ENCODE measurements around the gene MEX3C.

The MEX3C gene

GRCh38 chr18:51183372-51184090, 13.9 kb downstream of the MEX3C start:
- Histone ChIP-seq H3K9me2 (replicated peaks; ENCODE audit: insufficient read depth, low read length) (no peaks in the 10 kb centered on the region), H3K36me3 (ENCODE audit: low read length) (peaks cover 20% of the 10 kb centered on the region; the same call in 1 of the 2 replicates), H3K79me2 (ENCODE audit: insufficient read depth, low read length) (peaks cover 100% of the 10 kb centered on the region), H4K20me1 (ENCODE audit: low read depth, low read length) (peaks cover 60% of the 10 kb centered on the region), H3K27me3 (ENCODE audit: low read length) (no peaks in the 10 kb centered on the region), H3F3A (ENCODE audit: insufficient read depth) (no peaks in the 10 kb centered on the region; the same call in none of the 2 replicates), H3K9me3 (ENCODE audit: insufficient read depth, low read length) (no peaks in the 10 kb centered on the region), H3K9ac (ENCODE audit: low read length) (no peak overlapping the region), H3K27ac (ENCODE audit: low read depth, low read length) (no peak overlapping the region), H3K4me2 (ENCODE audit: low read depth, low read length, poor library complexity, severe bottlenecking) (no peak overlapping the region), H3K4me3 (ENCODE audit: insufficient read depth, low read length, poor library complexity, severe bottlenecking) (no peak overlapping the region), H2AFZ (ENCODE audit: low read depth, low read length, severe bottlenecking) (no peak overlapping the region)
- TF ChIP-seq CTCF (IDR thresholded peaks at IDR 0.05; ENCODE audit: insufficient read depth, low read length, poor library complexity, severe bottlenecking) (no peak), EZH2phosphoT487 (conservative IDR thresholded peaks at IDR 0.05; ENCODE audit: low read length) (no peak)

- Histone ChIP-seq H3K9me2 (replicated peaks; ENCODE audit: insufficient read depth, low read length) (no peaks in the 10 kb centered on the region), H3K4me2 (ENCODE audit: low read depth, low read length, poor library complexity, severe bottlenecking) (no peak overlapping the region), H3K4me3 (ENCODE audit: insufficient read depth, low read length, poor library complexity, severe bottlenecking) (no peak overlapping the region), H3K27ac (ENCODE audit: low read depth, low read length) (no peak overlapping the region), H3K9ac (ENCODE audit: low read length) (no peak overlapping the region), H4K20me1 (ENCODE audit: low read depth, low read length) (peaks cover 65% of the 10 kb centered on the region), H3F3A (ENCODE audit: insufficient read depth) (no peaks in the 10 kb centered on the region; the same call in none of the 2 replicates), H3K36me3 (ENCODE audit: low read length) (peaks cover 18% of the 10 kb centered on the region; the same call in 1 of the 2 replicates), H3K27me3 (ENCODE audit: low read length) (no peaks in the 10 kb centered on the region), H3K9me3 (ENCODE audit: insufficient read depth, low read length) (no peaks in the 10 kb centered on the region), H3K79me2 (ENCODE audit: insufficient read depth, low read length) (peaks cover 100% of the 10 kb centered on the region), H2AFZ (ENCODE audit: low read depth, low read length, severe bottlenecking) (no peak overlapping the region)
- no peak for TF ChIP-seq CTCF (IDR thresholded peaks at IDR 0.05; ENCODE audit: insufficient read depth, low read length, poor library complexity, severe bottlenecking)
- TF ChIP-seq EZH2phosphoT487 (conservative IDR thresholded peaks at IDR 0.05; ENCODE audit: low read length), result no peak
Measured at GRCh38 chr18:51182824-51183223, 14.7 kb downstream of the MEX3C start.

- Histone ChIP-seq H3K4me2 (ENCODE audit: low read depth, low read length, poor library complexity, severe bottlenecking) (no peak overlapping the region), H3K9ac (ENCODE audit: low read length) (no peak overlapping the region), H4K20me1 (ENCODE audit: low read depth, low read length) (peaks cover 22% of the 10 kb centered on the region)
Measured at GRCh38 chr18:51171625-51172259, 25.7 kb downstream of the MEX3C start.

More at GRCh38 chr18:51171625-51172259, 25.7 kb downstream of the MEX3C start:
- peaks cover 27% of the 10 kb centered on the region for H3F3A ChIP-seq (ENCODE audit: insufficient read depth)
- H3K36me3 ChIP-seq (ENCODE audit: low read length), result peaks cover 33% of the 10 kb centered on the region
- H3K9me2 ChIP-seq (replicated peaks; ENCODE audit: insufficient read depth, low read length), result no peaks in the 10 kb centered on the region
- no peaks in the 10 kb centered on the region for H3K9me3 ChIP-seq (ENCODE audit: insufficient read depth, low read length)
- H3K27ac ChIP-seq (ENCODE audit: low read depth, low read length), result peak overlapping the region; percentile 1; the same call in 1 of the 2 replicates
- H3K79me2 ChIP-seq (ENCODE audit: insufficient read depth, low read length), result peaks cover 51% of the 10 kb centered on the region
- no peak overlapping the region for H3K4me3 ChIP-seq (ENCODE audit: insufficient read depth, low read length, poor library complexity, severe bottlenecking)
- H3K27me3 ChIP-seq (ENCODE audit: low read length), result no peaks in the 10 kb centered on the region
- TF ChIP-seq CTCF (IDR thresholded peaks at IDR 0.05; ENCODE audit: insufficient read depth, low read length, poor library complexity, severe bottlenecking) (no peak), EZH2phosphoT487 (conservative IDR thresholded peaks at IDR 0.05; ENCODE audit: low read length) (no peak)
- H2AFZ ChIP-seq (ENCODE audit: low read depth, low read length, severe bottlenecking), result no peak overlapping the region

Data from SU-DHL-6 (cell line).